PC-3 (cell line): ENCODE results near the gene PCDHB16. TPM values are rescaled to one million over a fixed set of nuclear protein-coding genes. Genes with fewer than 3 reads are reported as not detected.

Experiments used
- ATAC-seq: fragments of 200-7000 bp; cut with Tn5 transposase; 2 replicates; pipeline ENCODE4 v1.9.1; 2020; ENCODE audit warnings: mild to moderate bottlenecking, moderate library complexity
- BruUV-seq: library from RNA; stranded (reverse); fragments of 400-500 nt; replicated peaks from 2 replicates; lab custom pipeline; 2021; lab: Mats Ljungman, UMichigan
- CTCF ChIA-PET: fragments of 300-600 bp; sonication (Branson Sonifier 250); formaldehyde crosslinking; loops from one replicate; lab custom pipeline; 2022; ENCODE audit warnings: antibody characterized with exemption; lab: Charles Lee
- POLR2A ChIA-PET: fragments of 300-600 bp; sonication (Branson Sonifier 250); formaldehyde crosslinking; loops from one replicate; lab custom pipeline; 2022; ENCODE audit warnings: antibody characterized with exemption; ENCODE audit not compliant: unreplicated experiment; lab: Charles Lee
- DNase-seq: peaks from one replicate; pipeline ENCODE4 v3.0.0-alpha.2; 2015
- H2AFZ ChIP-seq: fragments of 300-600 bp; sonication (generic); 2 replicates; pipeline ENCODE4 v1.6.0; 2016; ENCODE audit warnings: antibody characterized with exemption, low read length
- H3F3A ChIP-seq: fragments of 300-600 bp; sonication (generic); one replicate; pipeline ENCODE4 v1.6.0; 2017; ENCODE audit warnings: antibody characterized with exemption, low read length, control low read depth, mild to moderate bottlenecking; ENCODE audit not compliant: unreplicated experiment
- H3K27ac ChIP-seq: fragments of 300-600 bp; sonication (generic); 2 replicates; pipeline ENCODE4 v1.5.1; 2016; ENCODE audit warnings: mild to moderate bottlenecking, low read length
- H3K27me3 ChIP-seq: fragments of 300-600 bp; sonication (generic); 2 replicates; pipeline ENCODE4 v1.6.1; 2016; ENCODE audit warnings: low read length, mixed read lengths
- H3K36me3 ChIP-seq: fragments of 300-600 bp; sonication (generic); 2 replicates; pipeline ENCODE4 v1.6.1; 2016; ENCODE audit warnings: low read depth, mixed run types, low read length, mixed read lengths
- H3K4me1 ChIP-seq: fragments of 300-600 bp; sonication (generic); 2 replicates; pipeline ENCODE4 v1.5.1; 2016; ENCODE audit warnings: low read length; ENCODE audit not compliant: insufficient read depth
- H3K4me2 ChIP-seq: fragments of 300-600 bp; sonication (generic); 2 replicates; pipeline ENCODE4 v1.6.0; 2016; ENCODE audit warnings: low read length
- H3K4me3 ChIP-seq: fragments of 300-600 bp; sonication (generic); 2 replicates; pipeline ENCODE4 v1.5.1; 2016; ENCODE audit warnings: mild to moderate bottlenecking, low read length, mixed read lengths
- H3K79me2 ChIP-seq: fragments of 300-600 bp; sonication (generic); 2 replicates; pipeline ENCODE4 v1.6.1; 2017; ENCODE audit warnings: low read length, mixed read lengths
- H3K9ac ChIP-seq: fragments of 300-600 bp; sonication (generic); 2 replicates; pipeline ENCODE4 v1.6.0; 2016; ENCODE audit warnings: mild to moderate bottlenecking, low read length
- H3K9me2 ChIP-seq: fragments of 300-600 bp; sonication (generic); replicated peaks from 2 replicates; pipeline ENCODE4 v1.6.1; 2016; ENCODE audit warnings: mixed run types, low read length, mixed read lengths
- H3K9me3 ChIP-seq: fragments of 300-600 bp; sonication (generic); 2 replicates; pipeline ENCODE4 v1.6.1; 2016; ENCODE audit warnings: low read length, mixed read lengths
- H4K20me1 ChIP-seq: fragments of 300-600 bp; sonication (generic); 2 replicates; pipeline ENCODE4 v1.6.1; 2016; ENCODE audit warnings: low read length, mixed read lengths
- EZH2 ChIP-seq: fragments of 300-600 bp; sonication (generic); IDR thresholded peaks from one replicate; pipeline ENCODE4 v1.6.1; 2017; ENCODE audit warnings: antibody characterized with exemption, mild to moderate bottlenecking, low read length; ENCODE audit not compliant: unreplicated experiment
- EZH2phosphoT487 ChIP-seq: fragments of 300-600 bp; sonication (generic); IDR thresholded peaks from 2 replicates; pipeline ENCODE4 v1.6.1; 2018; ENCODE audit warnings: mild to moderate bottlenecking, antibody characterized with exemption, low read length, borderline replicate concordance
- intact Hi-C: fragments of 100-400 bp; cut with micrococcal nuclease; formaldehyde crosslinking; loops from 2 replicates; pipeline ENCODE4 v1.9.0; 2023
- total RNA-seq: library from RNA; depleted of rRNA; stranded (reverse); fragments of >200 nt; gene quantifications from 2 replicates; pipeline ENCODE4 v1.2.3, GENCODE V29; 2014; rRNA removed
- TF ChIP-seq, protein P1 (sequence below): fragments of 300-600 bp; sonication (generic); conservative IDR thresholded peaks from 2 replicates; pipeline ENCODE4 v1.5.1; 2017; ENCODE audit warnings: antibody characterized with exemption, low read depth, mild to moderate bottlenecking, low read length

The PCDHB16 gene
- total RNA-seq, 1 experiment from 2014 or later, result not detected

DNA sequence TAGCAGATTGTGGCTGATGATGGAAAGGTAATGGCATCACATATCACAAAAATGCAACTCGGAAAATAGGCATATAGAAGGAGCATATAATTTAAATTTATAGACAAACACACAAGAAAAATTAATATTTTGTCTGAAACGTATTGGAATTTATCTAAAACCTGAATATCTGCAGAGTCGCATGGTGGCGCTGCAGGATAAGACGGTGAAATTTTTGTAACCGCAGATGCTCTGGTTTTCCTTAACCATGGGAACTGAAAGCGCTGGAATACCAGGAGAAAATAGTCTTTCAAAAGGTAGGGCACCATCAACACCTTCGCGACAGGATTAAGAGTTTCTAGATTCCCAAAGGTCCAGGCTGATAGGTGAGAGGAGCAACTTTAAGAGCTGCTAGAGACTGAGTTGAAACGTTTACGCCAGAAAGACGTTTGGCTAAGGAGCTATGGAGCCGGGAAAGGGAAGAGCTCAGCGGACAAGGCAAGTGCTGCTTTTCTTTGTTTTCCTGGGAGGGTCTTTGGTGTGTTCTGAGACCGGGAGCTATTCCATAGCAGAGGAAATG is 52.0 kb downstream of the PCDHB16 start:
- Histone ChIP-seq H3K4me2 (no peak overlapping the region), H3F3A (no peaks in the 10 kb centered on the region), H2AFZ (no peak overlapping the region), H3K36me3 (no peaks in the 10 kb centered on the region), H3K4me3 (no peak overlapping the region), H3K9me2 (no peaks in the 10 kb centered on the region), H3K27me3 (no peaks in the 10 kb centered on the region), H3K79me2 (no peaks in the 10 kb centered on the region), H3K9ac (no peak overlapping the region), H3K4me1 (no peaks in the 10 kb centered on the region), H3K9me3 (no peaks in the 10 kb centered on the region), H4K20me1 (no peaks in the 10 kb centered on the region), H3K27ac (no peak overlapping the region)
- DNase-seq, result no peak
- no TSS peak for BruUV-seq
- ATAC-seq, result no peak
- intact Hi-C loops, result no loop called here
- CTCF ChIA-PET, result no interaction called here
- POLR2A ChIA-PET, result no interaction called here
- TF ChIP-seq EZH2phosphoT487, result no peak
- no peak for TF ChIP-seq EZH2
- TF ChIP-seq, protein P1, sequence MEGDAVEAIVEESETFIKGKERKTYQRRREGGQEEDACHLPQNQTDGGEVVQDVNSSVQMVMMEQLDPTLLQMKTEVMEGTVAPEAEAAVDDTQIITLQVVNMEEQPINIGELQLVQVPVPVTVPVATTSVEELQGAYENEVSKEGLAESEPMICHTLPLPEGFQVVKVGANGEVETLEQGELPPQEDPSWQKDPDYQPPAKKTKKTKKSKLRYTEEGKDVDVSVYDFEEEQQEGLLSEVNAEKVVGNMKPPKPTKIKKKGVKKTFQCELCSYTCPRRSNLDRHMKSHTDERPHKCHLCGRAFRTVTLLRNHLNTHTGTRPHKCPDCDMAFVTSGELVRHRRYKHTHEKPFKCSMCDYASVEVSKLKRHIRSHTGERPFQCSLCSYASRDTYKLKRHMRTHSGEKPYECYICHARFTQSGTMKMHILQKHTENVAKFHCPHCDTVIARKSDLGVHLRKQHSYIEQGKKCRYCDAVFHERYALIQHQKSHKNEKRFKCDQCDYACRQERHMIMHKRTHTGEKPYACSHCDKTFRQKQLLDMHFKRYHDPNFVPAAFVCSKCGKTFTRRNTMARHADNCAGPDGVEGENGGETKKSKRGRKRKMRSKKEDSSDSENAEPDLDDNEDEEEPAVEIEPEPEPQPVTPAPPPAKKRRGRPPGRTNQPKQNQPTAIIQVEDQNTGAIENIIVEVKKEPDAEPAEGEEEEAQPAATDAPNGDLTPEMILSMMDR, result no peak

Other genes with a start within 250 kb of the PCDHB16 start
- 4.2 and 8.2 TPM in 2 replicates for gene PCDHAC2, start 215.9 kb upstream of the PCDHB16 start, total RNA-seq
- 0.06 and 0.07 TPM in 2 replicates for gene PCDHB1, start 131.0 kb upstream of the PCDHB16 start, total RNA-seq
- 13.8 and 15.0 TPM in 2 replicates for gene PCDHB2, start 87.8 kb upstream of the PCDHB16 start, total RNA-seq
- 0.36 and 0.58 TPM in 2 replicates for gene PCDHB3, start 81.9 kb upstream of the PCDHB16 start, total RNA-seq
- gene PCDHB4, start 60.6 kb upstream of the PCDHB16 start, total RNA-seq, result 0.07 and 0.52 TPM in 2 replicates
- gene PCDHB5, start 47.2 kb upstream of the PCDHB16 start, total RNA-seq, result 0.12 and 0.69 TPM in 2 replicates
- gene PCDHB6, start 32.3 kb upstream of the PCDHB16 start, total RNA-seq, result not detected in 2 replicates
- gene PCDHB7, start 9.7 kb upstream of the PCDHB16 start, total RNA-seq, result 0.22 TPM in 1 of 2 replicates, not detected in the other
- 0.22 and 0.40 TPM in 2 replicates for gene PCDHB8, start 4.6 kb upstream of the PCDHB16 start, total RNA-seq
- 0.23 and 0.73 TPM in 2 replicates for gene PCDHB9, start 4.8 kb downstream of the PCDHB16 start, total RNA-seq
- 0.33 and 0.35 TPM in 2 replicates for gene PCDHB10, start 10.0 kb downstream of the PCDHB16 start, total RNA-seq
- 0.40 and 0.69 TPM in 2 replicates for gene PCDHB11, start 17.2 kb downstream of the PCDHB16 start, total RNA-seq
- 0.15 and 0.63 TPM in 2 replicates for gene PCDHB12, start 26.3 kb downstream of the PCDHB16 start, total RNA-seq
- 0.40 and 0.52 TPM in 2 replicates for gene PCDHB13, start 31.5 kb downstream of the PCDHB16 start, total RNA-seq
- 0.58 and 0.87 TPM in 2 replicates for gene PCDHB14, start 41.0 kb downstream of the PCDHB16 start, total RNA-seq
- gene PCDHB15, start 63.0 kb downstream of the PCDHB16 start, total RNA-seq, result not detected in 2 replicates
- gene SLC25A2, start 121.7 kb downstream of the PCDHB16 start, total RNA-seq, result 0.18 and 0.40 TPM in 2 replicates
- 27.6 and 32.3 TPM in 2 replicates for gene TAF7, start 138.4 kb downstream of the PCDHB16 start, total RNA-seq
- 0.04 and 0.06 TPM in 2 replicates for gene PCDHGA1, start 148.1 kb downstream of the PCDHB16 start, total RNA-seq
- not detected in 2 replicates for gene PCDHGA2, start 156.4 kb downstream of the PCDHB16 start, total RNA-seq
- gene PCDHGA3, start 161.4 kb downstream of the PCDHB16 start, total RNA-seq, result not detected in 2 replicates
- gene PCDHGB1, start 167.7 kb downstream of the PCDHB16 start, total RNA-seq, result 0.04 TPM in 1 of 2 replicates, not detected in the other
- gene PCDHGA4, start 172.6 kb downstream of the PCDHB16 start, total RNA-seq, result 0.04 TPM in 1 of 2 replicates, not detected in the other
- gene PCDHGB2, start 177.6 kb downstream of the PCDHB16 start, total RNA-seq, result 1.4 and 2.2 TPM in 2 replicates
- gene PCDHGA5, start 181.8 kb downstream of the PCDHB16 start, total RNA-seq, result 0.98 and 2.4 TPM in 2 replicates
- gene PCDHGB3, start 187.9 kb downstream of the PCDHB16 start, total RNA-seq, result 1.2 and 1.3 TPM in 2 replicates
- gene PCDHGA6, start 191.5 kb downstream of the PCDHB16 start, total RNA-seq, result 1.3 and 1.6 TPM in 2 replicates
- gene PCDHGA7, start 200.4 kb downstream of the PCDHB16 start, total RNA-seq, result 0.51 and 0.75 TPM in 2 replicates
- 0.73 and 1.3 TPM in 2 replicates for gene PCDHGB4, start 205.3 kb downstream of the PCDHB16 start, total RNA-seq
- 0.23 and 0.51 TPM in 2 replicates for gene PCDHGA8, start 210.2 kb downstream of the PCDHB16 start, total RNA-seq
- gene PCDHGB5, start 215.6 kb downstream of the PCDHB16 start, total RNA-seq, result 9.0 and 10.3 TPM in 2 replicates
- 1.9 and 2.9 TPM in 2 replicates for gene PCDHGA9, start 220.4 kb downstream of the PCDHB16 start, total RNA-seq
- gene PCDHGB6, start 225.6 kb downstream of the PCDHB16 start, total RNA-seq, result 1.1 and 1.8 TPM in 2 replicates
- 0.23 and 0.84 TPM in 2 replicates for gene PCDHGA10, start 230.6 kb downstream of the PCDHB16 start, total RNA-seq
- gene PCDHGB7, start 235.3 kb downstream of the PCDHB16 start, total RNA-seq, result 0.44 and 1.4 TPM in 2 replicates
- gene PCDHGA11, start 238.7 kb downstream of the PCDHB16 start, total RNA-seq, result 0.66 and 0.92 TPM in 2 replicates
- 0.11 and 0.52 TPM in 2 replicates for gene PCDHGA12, start 248.1 kb downstream of the PCDHB16 start, total RNA-seq